HepG2 (cell line): Measurements from ENCODE around the gene ECHDC1. TPM values are rescaled to one million over a fixed set of nuclear protein-coding genes. Genes with fewer than 3 reads are reported as not detected.

Experiments used
- CBX5 ChIP-seq: sonication (generic); formaldehyde crosslinking; IDR thresholded peaks from 2 replicates; pipeline ENCODE4 v1.4.0; 2020; ENCODE audit warnings: missing genetic modification reagents, borderline replicate concordance
- FOXO1 ChIP-seq: sonication (generic); formaldehyde crosslinking; IDR thresholded peaks from 2 replicates; pipeline ENCODE4 v1.4.0; 2020; ENCODE audit warnings: missing genetic modification reagents
- HOXA7 ChIP-seq: sonication (generic); formaldehyde crosslinking; IDR thresholded peaks from 2 replicates; pipeline ENCODE4 v1.8.1; 2022; ENCODE audit warnings: mild to moderate bottlenecking, missing genetic modification reagents, moderate library complexity
- TBP ChIP-seq: sonication (generic); formaldehyde crosslinking; IDR thresholded peaks from 2 replicates; pipeline ENCODE4 v1.5.0; 2020; ENCODE audit warnings: missing genetic modification reagents
- ZNF205 ChIP-seq: IDR thresholded peaks from 2 replicates; pipeline ENCODE4 v1.6.1; 2018; ENCODE audit warnings: missing biosample characterization, missing genetic modification reagents
- ZNF207 ChIP-seq: fragments of 450-650 bp; IDR thresholded peaks from 2 replicates; pipeline ENCODE4 v1.6.1; 2016; ENCODE audit warnings: antibody characterized with exemption, borderline replicate concordance
- ZNF605 ChIP-seq: sonication (generic); formaldehyde crosslinking; IDR thresholded peaks from 2 replicates; pipeline ENCODE4 v1.8.0; 2022; ENCODE audit warnings: mild to moderate bottlenecking, missing genetic modification reagents
- ZNF703 ChIP-seq: sonication (generic); formaldehyde crosslinking; IDR thresholded peaks from 2 replicates; pipeline ENCODE4 v1.5.1; 2020; ENCODE audit warnings: missing genetic modification reagents, mild to moderate bottlenecking, moderate library complexity, borderline replicate concordance
- polyA plus RNA-seq, 8 experiments: library from polyadenylated mRNA; depleted of rRNA in 3 of 8; stranded (reverse) in 7 of 8; unstranded in 1 of 8; fragments of >200 nt; fragmentation: Illumina TruSeq in 4 of 8; extraction: Trizol in 4 of 8; gene quantifications; 2 replicates each; pipeline versions ENCODE4 v1.2.1 to v1.2.3, GENCODE V29; 2011 to 2016; ENCODE audit warnings: low read depth in 4 of 8, missing spikeins in 1 of 8, mixed read lengths in 1 of 8; ENCODE audit not compliant: insufficient read depth in 1 of 8
- total RNA-seq, 5 experiments: library from RNA; depleted of rRNA; stranded (reverse); fragments of >200 nt; fragmentation: Illumina TruSeq; extraction: Trizol; gene quantifications; 2 replicates each; pipeline ENCODE4 v1.2.3, GENCODE V29; 2016; ENCODE audit warnings: low read depth in 1 of 5
- TF ChIP-seq, protein P1 (sequence below): sonication (generic); formaldehyde crosslinking; IDR thresholded peaks from 2 replicates; pipeline ENCODE4 v1.4.0; 2020; ENCODE audit warnings: missing genetic modification reagents, borderline replicate concordance
- TF ChIP-seq, protein P2 (sequence below): sonication (generic); formaldehyde crosslinking; IDR thresholded peaks from 2 replicates; pipeline ENCODE4 v1.4.0; 2020; ENCODE audit warnings: missing genetic modification reagents
- TF ChIP-seq, protein P3 (sequence below): IDR thresholded peaks from 2 replicates; pipeline ENCODE4 v1.6.1; 2016; ENCODE audit warnings: low read depth, missing genetic modification reagents, missing compliant biosample characterization
- TF ChIP-seq, protein P4 (sequence below): sonication (generic); formaldehyde crosslinking; IDR thresholded peaks from 2 replicates; pipeline ENCODE4 v1.5.1; 2020; ENCODE audit warnings: missing genetic modification reagents, mild to moderate bottlenecking, borderline replicate concordance
- TF ChIP-seq, protein P5 (sequence below): fragments of 450-650 bp; IDR thresholded peaks from 2 replicates; pipeline ENCODE4 v1.6.1; 2016
- TF ChIP-seq, protein P6 (sequence below): sonication (generic); formaldehyde crosslinking; IDR thresholded peaks from 2 replicates; pipeline ENCODE4 v1.5.0; 2020; ENCODE audit warnings: missing genetic modification reagents

ECHDC1 gene
- total and polyA plus RNA-seq, 2 of the 13 experiments (the other 11 are each of a cell fraction or from before 2014, with no cell fraction given), result 32.8 to 98.1 TPM

DNA sequence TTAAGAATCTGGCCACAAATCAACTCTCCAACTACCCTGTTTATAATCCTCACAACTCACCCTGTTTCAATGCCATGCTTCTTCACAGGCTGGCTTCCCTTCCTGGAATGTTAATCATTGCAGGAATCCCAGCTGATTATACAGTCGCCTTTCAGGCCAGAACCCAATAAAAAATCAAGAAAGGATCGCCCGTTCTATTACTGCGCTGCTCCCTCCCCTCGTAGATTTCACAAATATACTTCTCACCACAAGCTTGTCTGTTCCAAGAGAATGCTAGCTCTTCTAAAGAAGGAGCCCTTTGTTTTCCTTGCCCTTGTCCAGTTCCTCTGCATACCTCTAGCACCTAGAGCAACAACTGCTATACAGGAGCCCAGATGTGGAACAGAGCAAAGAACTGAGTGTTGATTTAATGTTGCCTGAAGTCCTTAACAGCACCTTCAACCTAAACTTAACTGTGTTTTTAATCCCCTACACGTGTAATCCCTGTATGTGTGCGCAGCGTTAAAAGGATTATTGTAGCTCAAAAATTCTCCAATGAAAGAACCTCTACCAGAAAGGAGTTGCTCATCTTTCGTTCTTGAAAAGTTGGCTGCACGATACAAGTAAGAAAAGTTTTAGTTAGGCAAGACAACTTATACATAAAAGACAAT, 988 bp downstream of the ECHDC1 start (continued):
- TF ChIP-seq, protein P1, sequence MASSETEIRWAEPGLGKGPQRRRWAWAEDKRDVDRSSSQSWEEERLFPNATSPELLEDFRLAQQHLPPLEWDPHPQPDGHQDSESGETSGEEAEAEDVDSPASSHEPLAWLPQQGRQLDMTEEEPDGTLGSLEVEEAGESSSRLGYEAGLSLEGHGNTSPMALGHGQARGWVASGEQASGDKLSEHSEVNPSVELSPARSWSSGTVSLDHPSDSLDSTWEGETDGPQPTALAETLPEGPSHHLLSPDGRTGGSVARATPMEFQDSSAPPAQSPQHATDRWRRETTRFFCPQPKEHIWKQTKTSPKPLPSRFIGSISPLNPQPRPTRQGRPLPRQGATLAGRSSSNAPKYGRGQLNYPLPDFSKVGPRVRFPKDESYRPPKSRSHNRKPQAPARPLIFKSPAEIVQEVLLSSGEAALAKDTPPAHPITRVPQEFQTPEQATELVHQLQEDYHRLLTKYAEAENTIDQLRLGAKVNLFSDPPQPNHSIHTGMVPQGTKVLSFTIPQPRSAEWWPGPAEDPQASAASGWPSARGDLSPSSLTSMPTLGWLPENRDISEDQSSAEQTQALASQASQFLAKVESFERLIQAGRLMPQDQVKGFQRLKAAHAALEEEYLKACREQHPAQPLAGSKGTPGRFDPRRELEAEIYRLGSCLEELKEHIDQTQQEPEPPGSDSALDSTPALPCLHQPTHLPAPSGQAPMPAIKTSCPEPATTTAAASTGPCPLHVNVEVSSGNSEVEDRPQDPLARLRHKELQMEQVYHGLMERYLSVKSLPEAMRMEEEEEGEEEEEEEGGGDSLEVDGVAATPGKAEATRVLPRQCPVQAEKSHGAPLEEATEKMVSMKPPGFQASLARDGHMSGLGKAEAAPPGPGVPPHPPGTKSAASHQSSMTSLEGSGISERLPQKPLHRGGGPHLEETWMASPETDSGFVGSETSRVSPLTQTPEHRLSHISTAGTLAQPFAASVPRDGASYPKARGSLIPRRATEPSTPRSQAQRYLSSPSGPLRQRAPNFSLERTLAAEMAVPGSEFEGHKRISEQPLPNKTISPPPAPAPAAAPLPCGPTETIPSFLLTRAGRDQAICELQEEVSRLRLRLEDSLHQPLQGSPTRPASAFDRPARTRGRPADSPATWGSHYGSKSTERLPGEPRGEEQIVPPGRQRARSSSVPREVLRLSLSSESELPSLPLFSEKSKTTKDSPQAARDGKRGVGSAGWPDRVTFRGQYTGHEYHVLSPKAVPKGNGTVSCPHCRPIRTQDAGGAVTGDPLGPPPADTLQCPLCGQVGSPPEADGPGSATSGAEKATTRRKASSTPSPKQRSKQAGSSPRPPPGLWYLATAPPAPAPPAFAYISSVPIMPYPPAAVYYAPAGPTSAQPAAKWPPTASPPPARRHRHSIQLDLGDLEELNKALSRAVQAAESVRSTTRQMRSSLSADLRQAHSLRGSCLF (CRISPR knock-in tag), result no peak
- TF ChIP-seq, protein P2, sequence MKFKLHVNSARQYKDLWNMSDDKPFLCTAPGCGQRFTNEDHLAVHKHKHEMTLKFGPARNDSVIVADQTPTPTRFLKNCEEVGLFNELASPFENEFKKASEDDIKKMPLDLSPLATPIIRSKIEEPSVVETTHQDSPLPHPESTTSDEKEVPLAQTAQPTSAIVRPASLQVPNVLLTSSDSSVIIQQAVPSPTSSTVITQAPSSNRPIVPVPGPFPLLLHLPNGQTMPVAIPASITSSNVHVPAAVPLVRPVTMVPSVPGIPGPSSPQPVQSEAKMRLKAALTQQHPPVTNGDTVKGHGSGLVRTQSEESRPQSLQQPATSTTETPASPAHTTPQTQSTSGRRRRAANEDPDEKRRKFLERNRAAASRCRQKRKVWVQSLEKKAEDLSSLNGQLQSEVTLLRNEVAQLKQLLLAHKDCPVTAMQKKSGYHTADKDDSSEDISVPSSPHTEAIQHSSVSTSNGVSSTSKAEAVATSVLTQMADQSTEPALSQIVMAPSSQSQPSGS, result no peak
- no peak for TF ChIP-seq ZNF205
- TF ChIP-seq, protein P3, sequence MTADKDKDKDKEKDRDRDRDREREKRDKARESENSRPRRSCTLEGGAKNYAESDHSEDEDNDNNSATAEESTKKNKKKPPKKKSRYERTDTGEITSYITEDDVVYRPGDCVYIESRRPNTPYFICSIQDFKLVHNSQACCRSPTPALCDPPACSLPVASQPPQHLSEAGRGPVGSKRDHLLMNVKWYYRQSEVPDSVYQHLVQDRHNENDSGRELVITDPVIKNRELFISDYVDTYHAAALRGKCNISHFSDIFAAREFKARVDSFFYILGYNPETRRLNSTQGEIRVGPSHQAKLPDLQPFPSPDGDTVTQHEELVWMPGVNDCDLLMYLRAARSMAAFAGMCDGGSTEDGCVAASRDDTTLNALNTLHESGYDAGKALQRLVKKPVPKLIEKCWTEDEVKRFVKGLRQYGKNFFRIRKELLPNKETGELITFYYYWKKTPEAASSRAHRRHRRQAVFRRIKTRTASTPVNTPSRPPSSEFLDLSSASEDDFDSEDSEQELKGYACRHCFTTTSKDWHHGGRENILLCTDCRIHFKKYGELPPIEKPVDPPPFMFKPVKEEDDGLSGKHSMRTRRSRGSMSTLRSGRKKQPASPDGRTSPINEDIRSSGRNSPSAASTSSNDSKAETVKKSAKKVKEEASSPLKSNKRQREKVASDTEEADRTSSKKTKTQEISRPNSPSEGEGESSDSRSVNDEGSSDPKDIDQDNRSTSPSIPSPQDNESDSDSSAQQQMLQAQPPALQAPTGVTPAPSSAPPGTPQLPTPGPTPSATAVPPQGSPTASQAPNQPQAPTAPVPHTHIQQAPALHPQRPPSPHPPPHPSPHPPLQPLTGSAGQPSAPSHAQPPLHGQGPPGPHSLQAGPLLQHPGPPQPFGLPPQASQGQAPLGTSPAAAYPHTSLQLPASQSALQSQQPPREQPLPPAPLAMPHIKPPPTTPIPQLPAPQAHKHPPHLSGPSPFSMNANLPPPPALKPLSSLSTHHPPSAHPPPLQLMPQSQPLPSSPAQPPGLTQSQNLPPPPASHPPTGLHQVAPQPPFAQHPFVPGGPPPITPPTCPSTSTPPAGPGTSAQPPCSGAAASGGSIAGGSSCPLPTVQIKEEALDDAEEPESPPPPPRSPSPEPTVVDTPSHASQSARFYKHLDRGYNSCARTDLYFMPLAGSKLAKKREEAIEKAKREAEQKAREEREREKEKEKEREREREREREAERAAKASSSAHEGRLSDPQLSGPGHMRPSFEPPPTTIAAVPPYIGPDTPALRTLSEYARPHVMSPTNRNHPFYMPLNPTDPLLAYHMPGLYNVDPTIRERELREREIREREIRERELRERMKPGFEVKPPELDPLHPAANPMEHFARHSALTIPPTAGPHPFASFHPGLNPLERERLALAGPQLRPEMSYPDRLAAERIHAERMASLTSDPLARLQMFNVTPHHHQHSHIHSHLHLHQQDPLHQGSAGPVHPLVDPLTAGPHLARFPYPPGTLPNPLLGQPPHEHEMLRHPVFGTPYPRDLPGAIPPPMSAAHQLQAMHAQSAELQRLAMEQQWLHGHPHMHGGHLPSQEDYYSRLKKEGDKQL (CRISPR knock-in tag), result no peak
- TF ChIP-seq ZNF605 (CRISPR knock-in tag), result no peak
- TF ChIP-seq CBX5 (CRISPR knock-in tag), result no peak
- TF ChIP-seq ZNF703 (CRISPR knock-in tag), result no peak
- TF ChIP-seq, protein P4, sequence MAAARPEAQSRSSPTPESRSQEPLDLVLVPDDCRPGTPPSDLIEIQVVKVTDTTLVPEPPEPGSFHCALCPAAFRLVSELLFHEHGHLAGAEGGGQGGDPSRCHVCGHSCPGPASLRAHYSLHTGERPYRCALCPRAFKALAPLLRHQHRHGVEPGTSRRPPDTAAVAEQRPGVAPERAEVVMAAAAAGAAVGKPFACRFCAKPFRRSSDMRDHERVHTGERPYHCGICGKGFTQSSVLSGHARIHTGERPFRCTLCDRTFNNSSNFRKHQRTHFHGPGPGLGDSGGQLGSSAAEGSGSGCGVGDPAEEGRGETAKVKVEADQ (CRISPR knock-in tag), result no peak
- TF ChIP-seq, protein P5, sequence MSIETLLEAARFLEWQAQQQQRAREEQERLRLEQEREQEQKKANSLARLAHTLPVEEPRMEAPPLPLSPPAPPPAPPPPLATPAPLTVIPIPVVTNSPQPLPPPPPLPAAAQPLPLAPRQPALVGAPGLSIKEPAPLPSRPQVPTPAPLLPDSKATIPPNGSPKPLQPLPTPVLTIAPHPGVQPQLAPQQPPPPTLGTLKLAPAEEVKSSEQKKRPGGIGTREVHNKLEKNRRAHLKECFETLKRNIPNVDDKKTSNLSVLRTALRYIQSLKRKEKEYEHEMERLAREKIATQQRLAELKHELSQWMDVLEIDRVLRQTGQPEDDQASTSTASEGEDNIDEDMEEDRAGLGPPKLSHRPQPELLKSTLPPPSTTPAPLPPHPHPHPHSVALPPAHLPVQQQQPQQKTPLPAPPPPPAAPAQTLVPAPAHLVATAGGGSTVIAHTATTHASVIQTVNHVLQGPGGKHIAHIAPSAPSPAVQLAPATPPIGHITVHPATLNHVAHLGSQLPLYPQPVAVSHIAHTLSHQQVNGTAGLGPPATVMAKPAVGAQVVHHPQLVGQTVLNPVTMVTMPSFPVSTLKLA, result no peak
- no peak for TF ChIP-seq FOXO1 (CRISPR knock-in tag)
- TF ChIP-seq, protein P6, sequence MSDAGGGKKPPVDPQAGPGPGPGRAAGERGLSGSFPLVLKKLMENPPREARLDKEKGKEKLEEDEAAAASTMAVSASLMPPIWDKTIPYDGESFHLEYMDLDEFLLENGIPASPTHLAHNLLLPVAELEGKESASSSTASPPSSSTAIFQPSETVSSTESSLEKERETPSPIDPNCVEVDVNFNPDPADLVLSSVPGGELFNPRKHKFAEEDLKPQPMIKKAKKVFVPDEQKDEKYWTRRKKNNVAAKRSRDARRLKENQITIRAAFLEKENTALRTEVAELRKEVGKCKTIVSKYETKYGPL, result no peak
- no peak for TF ChIP-seq ZNF207
- TF ChIP-seq TBP, result no peak
- no peak for TF ChIP-seq HOXA7 (CRISPR knock-in tag)
